HEK293 (cell line): ENCODE results near the gene FAM118B.

Experiments used
- CTCF ChIA-PET: fragments of 350-600 bp; formaldehyde crosslinking; extraction: SDS; loops from one replicate; lab custom pipeline; 2021; ENCODE audit warnings: antibody characterized with exemption; lab: Yijun Ruan, JAX
- POLR2A ChIA-PET: fragments of 300-600 bp; formaldehyde crosslinking; extraction: SDS; loops from one replicate; lab custom pipeline; 2020; ENCODE audit warnings: antibody characterized with exemption, inconsistent platforms; lab: Yijun Ruan, JAX
- H3K27ac ChIP-seq: fragments of 200-500 bp; sonication (Bioruptor generic); 2 replicates; pipeline ENCODE4 v1.5.1; 2014; ENCODE audit warnings: low read depth, low read length, control low read depth, inconsistent platforms; ENCODE audit errors: extremely low read depth
- H3K36me3 ChIP-seq, 2 experiments: fragments of 200-500 bp in 1 of 2; sonication (Bioruptor generic) in 1 of 2; 1 replicate in 1 of 2; 2 replicates in 1 of 2; pipeline ENCODE4 v1.5.1; 2014 to 2017; ENCODE audit warnings: inconsistent platforms in 2 of 2, low read length in 2 of 2; ENCODE audit not compliant: control insufficient read depth in 2 of 2, insufficient read depth in 1 of 2
- H3K4me1 ChIP-seq: fragments of 200-500 bp; sonication (Bioruptor generic); 2 replicates; pipeline ENCODE4 v1.5.1; 2014; ENCODE audit warnings: mild to moderate bottlenecking, low read length, inconsistent platforms; ENCODE audit not compliant: control insufficient read depth, insufficient read depth
- H3K4me3 ChIP-seq: 2 replicates; pipeline ENCODE4 v1.5.1; 2011; ENCODE audit warnings: low read depth, mild to moderate bottlenecking, control low read depth, low read length, moderate library complexity
- H3K9me3 ChIP-seq: fragments of 200-500 bp; sonication (Bioruptor generic); 2 replicates; pipeline ENCODE4 v1.5.1; 2014; ENCODE audit warnings: low read depth, low read length, inconsistent platforms; ENCODE audit not compliant: control insufficient read depth, insufficient read depth
- HOXA7 ChIP-seq: sonication (generic); formaldehyde crosslinking; IDR thresholded peaks from 2 replicates; pipeline ENCODE4 v1.8.1; 2022; ENCODE audit warnings: missing genetic modification reagents, borderline replicate concordance
- KLF7 ChIP-seq: fragments of 450-650 bp; formaldehyde crosslinking; IDR thresholded peaks from 2 replicates; pipeline ENCODE4 v1.5.1; 2016; ENCODE audit warnings: missing biosample characterization, missing genetic modification characterization, borderline replicate concordance
- MYNN ChIP-seq: fragments of 450-650 bp; formaldehyde crosslinking; IDR thresholded peaks from 2 replicates; pipeline ENCODE4 v1.5.1; 2016; ENCODE audit warnings: missing biosample characterization, missing genetic modification characterization, borderline replicate concordance
- SCRT2 ChIP-seq: fragments of 450-650 bp; formaldehyde crosslinking; IDR thresholded peaks from 2 replicates; pipeline ENCODE4 v1.5.1; 2016; ENCODE audit warnings: missing biosample characterization, missing genetic modification characterization
- TRIM28 ChIP-seq: IDR thresholded peaks from 2 replicates; pipeline ENCODE4 v1.6.1; 2011; ENCODE audit warnings: low read length, control low read depth, borderline replicate concordance
- YY1 ChIP-seq: fragments of 450-650 bp; formaldehyde crosslinking; IDR thresholded peaks from 2 replicates; pipeline ENCODE4 v1.5.1; 2018; ENCODE audit warnings: missing biosample characterization, missing genetic modification characterization
- ZBTB11 ChIP-seq: fragments of 450-650 bp; formaldehyde crosslinking; conservative IDR thresholded peaks from 2 replicates; pipeline ENCODE4 v1.5.1; 2016; ENCODE audit warnings: low read depth, missing biosample characterization, missing genetic modification characterization
- ZBTB7A ChIP-seq: fragments of 450-650 bp; formaldehyde crosslinking; IDR thresholded peaks from 2 replicates; pipeline ENCODE4 v1.5.1; 2016; ENCODE audit warnings: low read depth, missing biosample characterization, missing genetic modification characterization
- ZFHX2 ChIP-seq: fragments of 450-650 bp; formaldehyde crosslinking; conservative IDR thresholded peaks from 2 replicates; pipeline ENCODE4 v1.5.1; 2016; ENCODE audit warnings: missing biosample characterization, missing genetic modification characterization
- ZNF169 ChIP-seq: fragments of 450-650 bp; formaldehyde crosslinking; IDR thresholded peaks from 2 replicates; pipeline ENCODE4 v1.5.1; 2016; ENCODE audit warnings: missing biosample characterization, missing genetic modification characterization
- ZNF184 ChIP-seq: fragments of 450-650 bp; IDR thresholded peaks from 2 replicates; pipeline ENCODE4 v1.5.1; 2018; ENCODE audit warnings: missing biosample characterization, mild to moderate bottlenecking, missing genetic modification characterization
- ZNF202 ChIP-seq: fragments of 450-650 bp; formaldehyde crosslinking; IDR thresholded peaks from 2 replicates; pipeline ENCODE4 v1.5.1; 2016; ENCODE audit warnings: missing biosample characterization, missing genetic modification characterization, borderline replicate concordance
- ZNF24 ChIP-seq: fragments of 450-650 bp; formaldehyde crosslinking; IDR thresholded peaks from 2 replicates; pipeline ENCODE4 v1.5.1; 2016; ENCODE audit warnings: missing biosample characterization, missing genetic modification characterization
- ZNF354C ChIP-seq: fragments of 450-650 bp; formaldehyde crosslinking; IDR thresholded peaks from 2 replicates; pipeline ENCODE4 v1.5.1; 2016; ENCODE audit warnings: missing biosample characterization, missing genetic modification characterization, low read depth, borderline replicate concordance
- ZNF521 ChIP-seq: fragments of 450-650 bp; formaldehyde crosslinking; IDR thresholded peaks from 2 replicates; pipeline ENCODE4 v1.5.1; 2017; ENCODE audit warnings: missing biosample characterization, mild to moderate bottlenecking, missing genetic modification characterization
- ZNF549 ChIP-seq: fragments of 450-650 bp; IDR thresholded peaks from 2 replicates; pipeline ENCODE4 v1.5.1; 2018; ENCODE audit warnings: missing biosample characterization, missing genetic modification characterization, mild to moderate bottlenecking, inconsistent platforms, moderate library complexity
- ZNF660 ChIP-seq: fragments of 450-650 bp; IDR thresholded peaks from 2 replicates; pipeline ENCODE4 v1.5.1; 2018; ENCODE audit warnings: missing biosample characterization, mild to moderate bottlenecking, missing genetic modification characterization
- TF ChIP-seq, protein P1 (sequence below): fragments of 450-650 bp; formaldehyde crosslinking; IDR thresholded peaks from 2 replicates; pipeline ENCODE4 v1.5.1; 2016; ENCODE audit warnings: missing biosample characterization, missing genetic modification characterization
- TF ChIP-seq, protein P2 (sequence below): fragments of 450-650 bp; formaldehyde crosslinking; optimal IDR thresholded peaks from 2 replicates; pipeline ENCODE3; 2016; ENCODE audit warnings: missing biosample characterization, mild to moderate bottlenecking, missing genetic modification characterization
- TF ChIP-seq, protein P3 (sequence below): fragments of 450-650 bp; formaldehyde crosslinking; IDR thresholded peaks from 2 replicates; pipeline ENCODE4 v1.5.1; 2016; ENCODE audit warnings: missing biosample characterization, missing genetic modification characterization

Gene FAM118B

GRCh38 chr11:126195119-126195518, 16.5 kb upstream of the FAM118B start:
- Histone ChIP-seq H3K36me3 (peaks cover 0 to 74% of the 10 kb centered on the region in 2 experiments; a peak in 1 of 3 replicates), H3K4me3 (no peak overlapping the region), H3K9me3 (no peaks in the 10 kb centered on the region), H3K4me1 (no peaks in the 10 kb centered on the region), H3K27ac (no peak overlapping the region)
- POLR2A ChIA-PET: no interaction called here
- CTCF ChIA-PET: interaction anchor here (0.7 to 10.0 kb wide), 6 partner anchors 10 to 413 kb away, joined by 3 to 131 read pairs (median 3); no protein-coding TSS in a partner anchor
- TF ChIP-seq ZNF184 (tag by site-specific recombination) (peak; percentile 96), SCRT2 (tag by site-specific recombination) (no peak)

GRCh38 chr11:126197277-126197939, 14.2 kb upstream of the FAM118B start:
- no peaks in the 10 kb centered on the region for H3K4me1 ChIP-seq
- H3K9me3 ChIP-seq: no peaks in the 10 kb centered on the region
- H3K4me3 ChIP-seq: no peak overlapping the region
- ChIA-PET POLR2A (no interaction called here), CTCF (interaction anchor here (0.7 to 10.0 kb wide), 4 partner anchors 82 to 283 kb away, joined by 3 to 131 read pairs (median 4); no protein-coding TSS in a partner anchor)
- no peak overlapping the region for H3K27ac ChIP-seq
- TF ChIP-seq, protein P1, sequence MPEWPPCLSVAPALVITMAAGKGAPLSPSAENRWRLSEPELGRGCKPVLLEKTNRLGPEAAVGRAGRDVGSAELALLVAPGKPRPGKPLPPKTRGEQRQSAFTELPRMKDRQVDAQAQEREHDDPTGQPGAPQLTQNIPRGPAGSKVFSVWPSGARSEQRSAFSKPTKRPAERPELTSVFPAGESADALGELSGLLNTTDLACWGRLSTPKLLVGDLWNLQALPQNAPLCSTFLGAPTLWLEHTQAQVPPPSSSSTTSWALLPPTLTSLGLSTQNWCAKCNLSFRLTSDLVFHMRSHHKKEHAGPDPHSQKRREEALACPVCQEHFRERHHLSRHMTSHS (tag by site-specific recombination): no peak
- TF ChIP-seq YY1 (tag by site-specific recombination) (no peak), TRIM28 (no peak), ZNF169 (tag by site-specific recombination) (no peak), HOXA7 (CRISPR knock-in tag) (no peak), ZBTB11 (tag by site-specific recombination) (no peak), ZNF521 (no peak), MYNN (no peak), ZFHX2 (no peak), ZNF660 (tag by site-specific recombination) (no peak)
- TF ChIP-seq, protein P2, sequence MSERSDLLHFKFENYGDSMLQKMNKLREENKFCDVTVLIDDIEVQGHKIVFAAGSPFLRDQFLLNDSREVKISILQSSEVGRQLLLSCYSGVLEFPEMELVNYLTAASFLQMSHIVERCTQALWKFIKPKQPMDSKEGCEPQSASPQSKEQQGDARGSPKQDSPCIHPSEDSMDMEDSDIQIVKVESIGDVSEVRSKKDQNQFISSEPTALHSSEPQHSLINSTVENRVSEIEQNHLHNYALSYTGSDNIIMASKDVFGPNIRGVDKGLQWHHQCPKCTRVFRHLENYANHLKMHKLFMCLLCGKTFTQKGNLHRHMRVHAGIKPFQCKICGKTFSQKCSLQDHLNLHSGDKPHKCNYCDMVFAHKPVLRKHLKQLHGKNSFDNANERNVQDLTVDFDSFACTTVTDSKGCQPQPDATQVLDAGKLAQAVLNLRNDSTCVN: no peak
- peaks cover 0 to 77% of the 10 kb centered on the region in 2 experiments; a peak in 1 of 3 replicates for H3K36me3 ChIP-seq

- Histone ChIP-seq H3K4me1 (no peaks in the 10 kb centered on the region), H3K36me3 (peaks cover 0 to 77% of the 10 kb centered on the region in 2 experiments; a peak in 1 of 3 replicates), H3K27ac (no peak overlapping the region), H3K9me3 (no peaks in the 10 kb centered on the region), H3K4me3 (no peak overlapping the region)
- ChIA-PET CTCF (interaction anchor here (1.0 to 10.0 kb wide), 3 partner anchors 256 to 284 kb away, joined by 3 to 131 read pairs (median 4); no protein-coding TSS in a partner anchor), POLR2A (interaction anchor here (1.2 kb wide), 1 partner anchor 311 kb away, joined by 3 read pairs; the partner anchor contains the start of gene HYLS1)
- TF ChIP-seq KLF7 (no peak), ZNF549 (tag by site-specific recombination) (no peak), ZNF24 (tag by site-specific recombination) (no peak), ZBTB7A (tag by site-specific recombination) (no peak), ZNF354C (tag by site-specific recombination) (no peak), ZNF202 (no peak)
- TF ChIP-seq, protein P3, sequence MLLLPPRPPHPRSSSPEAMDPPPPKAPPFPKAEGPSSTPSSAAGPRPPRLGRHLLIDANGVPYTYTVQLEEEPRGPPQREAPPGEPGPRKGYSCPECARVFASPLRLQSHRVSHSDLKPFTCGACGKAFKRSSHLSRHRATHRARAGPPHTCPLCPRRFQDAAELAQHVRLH: no peak
These were observed 12.9 kb upstream of the FAM118B start for GRCh38 chr11:126198648-126199047.
